ENCODE data around the gene ADAM19. TPM values are rescaled to one million over a fixed set of nuclear protein-coding genes. Genes with fewer than 3 reads are reported as not detected.

Gene ADAM19
- total and polyA plus RNA-seq, 2 experiments from 2014 or later = 6.5 to 11.5 TPM

DNA sequence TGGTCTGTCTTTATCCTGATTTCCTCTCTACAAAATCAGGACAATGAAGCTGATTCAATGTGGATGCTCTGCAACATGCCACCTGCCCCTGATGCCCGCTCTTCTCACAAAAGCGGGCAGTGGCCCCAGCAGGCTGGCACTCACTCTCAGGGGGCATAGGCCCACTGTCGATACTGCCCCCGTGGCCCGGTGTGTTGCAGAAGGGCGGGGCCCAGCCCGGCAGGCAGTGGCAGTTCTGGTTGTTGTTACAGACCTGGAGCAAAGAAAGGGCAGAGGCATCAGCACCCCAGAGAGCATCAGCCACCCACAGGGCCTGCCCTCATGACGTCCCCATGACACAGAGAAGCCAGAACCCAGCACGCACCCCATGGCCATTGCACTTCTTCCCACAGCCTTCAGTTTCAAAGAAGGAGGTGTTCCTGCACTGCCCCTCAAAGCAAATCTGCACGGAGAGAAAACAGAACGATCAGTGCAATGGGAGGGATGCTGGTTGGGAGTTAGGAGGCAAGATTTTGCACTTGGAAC, 84.0 kb downstream of the ADAM19 start:
- Histone ChIP-seq H3K4me1 (ENCODE audit: low read depth) (no peaks in the 10 kb centered on the region), H3K4me3 (no peak overlapping the region), H3K27ac (no peak overlapping the region), H3K36me3 (no peaks in the 10 kb centered on the region), H3K27me3 (no peaks in the 10 kb centered on the region), H3K9me3 (ENCODE audit: low read depth) (no peaks in the 10 kb centered on the region)
- TF ChIP-seq CTCF (IDR thresholded peaks at IDR 0.05; ENCODE audit: low read depth, low read length) = no peak
- DNase-seq (ENCODE audit: low read depth in 1 of 2, low spot score in 1 of 2) = no peak

DNA sequence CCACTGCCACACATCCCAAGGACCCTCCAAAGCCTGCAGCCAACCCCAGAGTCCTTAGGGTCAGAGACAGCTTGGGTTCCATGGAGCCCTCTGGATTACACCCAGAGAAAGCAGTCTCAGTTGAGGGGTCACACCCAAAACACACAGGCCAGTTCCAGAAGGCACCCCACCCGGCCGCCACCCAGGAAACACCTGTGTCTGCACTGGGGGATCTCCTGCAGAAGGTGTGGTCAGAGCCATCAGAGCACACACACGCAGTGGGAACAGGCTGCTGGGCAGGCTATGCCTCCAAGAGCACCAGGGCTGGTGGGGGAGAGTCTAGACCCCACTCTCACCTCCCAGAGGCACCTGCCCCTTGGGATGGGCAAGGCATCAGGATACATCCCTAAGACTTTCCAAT, 88.2 kb downstream of the ADAM19 start:
- Histone ChIP-seq H3K4me3 (no peak overlapping the region), H3K4me1 (ENCODE audit: low read depth) (no peaks in the 10 kb centered on the region), H3K9me3 (ENCODE audit: low read depth) (no peaks in the 10 kb centered on the region), H3K27me3 (no peaks in the 10 kb centered on the region), H3K27ac (no peak overlapping the region), H3K36me3 (peaks cover 4% of the 10 kb centered on the region)
- no peak for DNase-seq (ENCODE audit: low read depth in 1 of 2, low spot score in 1 of 2)
- TF ChIP-seq CTCF (IDR thresholded peaks at IDR 0.05; ENCODE audit: low read depth, low read length) = no peak

GRCh38 chr5:157486861-157487260, 88.7 kb downstream of the ADAM19 start:
- Histone ChIP-seq H3K4me1 (ENCODE audit: low read depth) (no peaks in the 10 kb centered on the region), H3K27me3 (no peaks in the 10 kb centered on the region), H3K36me3 (peaks cover 4% of the 10 kb centered on the region), H3K9me3 (ENCODE audit: low read depth) (no peaks in the 10 kb centered on the region), H3K4me3 (no peak overlapping the region), H3K27ac (no peak overlapping the region)
- DNase-seq (ENCODE audit: low read depth in 1 of 2, low spot score in 1 of 2) = no peak
- TF ChIP-seq CTCF (IDR thresholded peaks at IDR 0.05; ENCODE audit: low read depth, low read length) = no peak

DNA sequence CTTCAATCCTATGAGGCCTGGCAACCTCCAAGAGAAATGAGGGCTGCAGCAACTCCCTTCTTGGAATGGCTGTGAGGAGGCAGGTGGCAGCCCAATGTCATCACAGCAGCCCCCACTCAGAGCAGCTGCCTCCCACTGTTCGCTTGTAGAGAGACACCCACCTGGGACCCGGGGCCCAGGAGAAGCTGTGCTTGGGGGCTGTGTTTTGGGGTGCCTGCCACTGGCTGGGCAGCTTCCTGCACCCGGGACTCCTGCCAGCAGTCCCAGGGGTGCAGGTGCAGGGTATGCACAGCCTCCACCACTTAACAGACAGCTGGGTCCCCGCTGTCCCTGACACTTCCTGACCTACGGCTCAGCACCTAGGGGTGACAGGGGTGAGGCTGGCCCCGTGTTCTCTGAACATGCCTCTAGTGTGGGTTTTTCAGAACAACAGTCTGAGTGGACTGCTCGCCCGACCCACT, 89.3 kb downstream of the ADAM19 start:
- Histone ChIP-seq H3K9me3 (ENCODE audit: low read depth) (no peaks in the 10 kb centered on the region), H3K27ac (no peak overlapping the region), H3K36me3 (peaks cover 4% of the 10 kb centered on the region), H3K27me3 (no peaks in the 10 kb centered on the region), H3K4me3 (no peak overlapping the region), H3K4me1 (ENCODE audit: low read depth) (no peaks in the 10 kb centered on the region)
- no peak for TF ChIP-seq CTCF (IDR thresholded peaks at IDR 0.05; ENCODE audit: low read depth, low read length)
- DNase-seq (ENCODE audit: low read depth in 1 of 2, low spot score in 1 of 2) = no peak

DNA sequence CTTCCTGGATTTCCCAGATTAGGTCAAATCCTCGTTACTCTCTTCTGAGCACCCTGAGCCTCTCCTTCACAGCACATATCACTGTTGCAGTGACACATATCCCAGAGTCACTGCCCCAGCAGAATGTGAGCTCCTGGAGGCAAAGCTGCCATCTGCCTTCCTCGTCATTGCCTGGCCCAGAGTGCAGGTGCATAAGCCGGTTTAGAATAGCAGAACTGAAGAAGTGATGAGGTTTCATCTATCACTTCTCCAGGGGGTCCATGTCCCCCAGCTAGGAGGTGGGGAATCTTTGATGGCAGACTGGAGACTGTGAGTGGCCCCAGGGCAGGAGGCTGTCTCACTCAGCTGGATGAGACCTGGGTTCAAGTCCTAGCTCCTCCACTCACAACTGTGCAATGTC, 89.8 kb downstream of the ADAM19 start:
- no peak for TF ChIP-seq CTCF (IDR thresholded peaks at IDR 0.05; ENCODE audit: low read depth, low read length)
- Histone ChIP-seq H3K4me1 (ENCODE audit: low read depth) (no peaks in the 10 kb centered on the region), H3K27ac (no peak overlapping the region), H3K4me3 (no peak overlapping the region), H3K36me3 (peaks cover 4% of the 10 kb centered on the region), H3K27me3 (no peaks in the 10 kb centered on the region), H3K9me3 (ENCODE audit: low read depth) (no peaks in the 10 kb centered on the region)
- DNase-seq (ENCODE audit: low read depth in 1 of 2, low spot score in 1 of 2) = no peak

GRCh38 chr5:157485340-157485739, 90.2 kb downstream of the ADAM19 start:
- no peak for DNase-seq (ENCODE audit: low read depth in 1 of 2, low spot score in 1 of 2)
- no peaks in the 10 kb centered on the region for H3K4me1 ChIP-seq (ENCODE audit: low read depth)
- no peak overlapping the region for H3K4me3 ChIP-seq

More at GRCh38 chr5:157485340-157485739, 90.2 kb downstream of the ADAM19 start:
- no peak for TF ChIP-seq CTCF (IDR thresholded peaks at IDR 0.05; ENCODE audit: low read depth, low read length)
- Histone ChIP-seq H3K27ac (no peak overlapping the region), H3K36me3 (peaks cover 4% of the 10 kb centered on the region), H3K27me3 (no peaks in the 10 kb centered on the region), H3K9me3 (ENCODE audit: low read depth) (no peaks in the 10 kb centered on the region)
